Upper lobe of right lung (tissue), 1 donor: ENCODE measurements around the gene CTNND1. TPM values are rescaled to one million over a fixed set of nuclear protein-coding genes. Genes with fewer than 3 reads are reported as not detected.
"Not testable (repeated sequence)": the region's sequence is repeated elsewhere in the genome, so short reads cannot be mapped to it uniquely, and the experiment has no call there.

ENCODE experiments used
- ATAC-seq: fragments of 200-7000 bp; cut with Tn5 transposase; one replicate; pipeline ENCODE4 v1.9.1; 2020; ENCODE audit warnings: mild to moderate bottlenecking, moderate library complexity
- DNase-seq: peaks from one replicate; pipeline ENCODE4 v3.0.0-alpha.2; 2020
- H3K27ac ChIP-seq: fragments of 200-600 bp; one replicate; pipeline ENCODE4 v1.8.0; 2022
- H3K27me3 ChIP-seq: fragments of 200-600 bp; one replicate; pipeline ENCODE4 v1.8.0; 2022; ENCODE audit warnings: mild to moderate bottlenecking
- H3K36me3 ChIP-seq: fragments of 200-600 bp; one replicate; pipeline ENCODE4 v1.8.0; 2022
- H3K4me1 ChIP-seq: fragments of 200-600 bp; one replicate; pipeline ENCODE4 v1.8.0; 2022
- H3K4me3 ChIP-seq: fragments of 200-600 bp; one replicate; pipeline ENCODE4 v1.8.0; 2022; ENCODE audit warnings: mild to moderate bottlenecking
- H3K9me3 ChIP-seq: fragments of 200-600 bp; one replicate; pipeline ENCODE4 v1.8.0; 2022
- CTCF ChIP-seq: fragments of 200-600 bp; IDR thresholded peaks from one replicate; pipeline ENCODE4 v1.8.0; 2022; ENCODE audit warnings: antibody characterized with exemption
- intact Hi-C: fragments of 100-400 bp; cut with DNase I; formaldehyde crosslinking; loops from one replicate; pipeline ENCODE4 v1.11.0; 2022
- long read RNA-seq: library from polyadenylated mRNA; unstranded; transcript quantifications from one replicate; pipeline ENCODE4 v2.0.0, GENCODE V29; 2021
- total RNA-seq: library from RNA; stranded (reverse); fragmentation: NEBNext Ultra II Directional; extraction: Animal tissue kit (Norgen Biotek cat#: 25700); gene quantifications from one replicate; pipeline ENCODE4 v1.2.1, GENCODE V29; 2021
- donor health status: DM: no; HTN: yes; CAD: no; lungs with severe emphysema.

CTNND1 gene, protein sequence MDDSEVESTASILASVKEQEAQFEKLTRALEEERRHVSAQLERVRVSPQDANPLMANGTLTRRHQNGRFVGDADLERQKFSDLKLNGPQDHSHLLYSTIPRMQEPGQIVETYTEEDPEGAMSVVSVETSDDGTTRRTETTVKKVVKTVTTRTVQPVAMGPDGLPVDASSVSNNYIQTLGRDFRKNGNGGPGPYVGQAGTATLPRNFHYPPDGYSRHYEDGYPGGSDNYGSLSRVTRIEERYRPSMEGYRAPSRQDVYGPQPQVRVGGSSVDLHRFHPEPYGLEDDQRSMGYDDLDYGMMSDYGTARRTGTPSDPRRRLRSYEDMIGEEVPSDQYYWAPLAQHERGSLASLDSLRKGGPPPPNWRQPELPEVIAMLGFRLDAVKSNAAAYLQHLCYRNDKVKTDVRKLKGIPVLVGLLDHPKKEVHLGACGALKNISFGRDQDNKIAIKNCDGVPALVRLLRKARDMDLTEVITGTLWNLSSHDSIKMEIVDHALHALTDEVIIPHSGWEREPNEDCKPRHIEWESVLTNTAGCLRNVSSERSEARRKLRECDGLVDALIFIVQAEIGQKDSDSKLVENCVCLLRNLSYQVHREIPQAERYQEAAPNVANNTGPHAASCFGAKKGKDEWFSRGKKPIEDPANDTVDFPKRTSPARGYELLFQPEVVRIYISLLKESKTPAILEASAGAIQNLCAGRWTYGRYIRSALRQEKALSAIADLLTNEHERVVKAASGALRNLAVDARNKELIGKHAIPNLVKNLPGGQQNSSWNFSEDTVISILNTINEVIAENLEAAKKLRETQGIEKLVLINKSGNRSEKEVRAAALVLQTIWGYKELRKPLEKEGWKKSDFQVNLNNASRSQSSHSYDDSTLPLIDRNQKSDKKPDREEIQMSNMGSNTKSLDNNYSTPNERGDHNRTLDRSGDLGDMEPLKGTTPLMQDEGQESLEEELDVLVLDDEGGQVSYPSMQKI
- 245 TPM for total RNA-seq
- long read RNA-seq, full-length matches to known transcripts: 77 of 159 reads
- long read RNA-seq, partial matches to known transcripts: 35 of 159 reads
- long read RNA-seq, other reads (novel, unspliced or antisense): 47 of 159 reads

DNA sequence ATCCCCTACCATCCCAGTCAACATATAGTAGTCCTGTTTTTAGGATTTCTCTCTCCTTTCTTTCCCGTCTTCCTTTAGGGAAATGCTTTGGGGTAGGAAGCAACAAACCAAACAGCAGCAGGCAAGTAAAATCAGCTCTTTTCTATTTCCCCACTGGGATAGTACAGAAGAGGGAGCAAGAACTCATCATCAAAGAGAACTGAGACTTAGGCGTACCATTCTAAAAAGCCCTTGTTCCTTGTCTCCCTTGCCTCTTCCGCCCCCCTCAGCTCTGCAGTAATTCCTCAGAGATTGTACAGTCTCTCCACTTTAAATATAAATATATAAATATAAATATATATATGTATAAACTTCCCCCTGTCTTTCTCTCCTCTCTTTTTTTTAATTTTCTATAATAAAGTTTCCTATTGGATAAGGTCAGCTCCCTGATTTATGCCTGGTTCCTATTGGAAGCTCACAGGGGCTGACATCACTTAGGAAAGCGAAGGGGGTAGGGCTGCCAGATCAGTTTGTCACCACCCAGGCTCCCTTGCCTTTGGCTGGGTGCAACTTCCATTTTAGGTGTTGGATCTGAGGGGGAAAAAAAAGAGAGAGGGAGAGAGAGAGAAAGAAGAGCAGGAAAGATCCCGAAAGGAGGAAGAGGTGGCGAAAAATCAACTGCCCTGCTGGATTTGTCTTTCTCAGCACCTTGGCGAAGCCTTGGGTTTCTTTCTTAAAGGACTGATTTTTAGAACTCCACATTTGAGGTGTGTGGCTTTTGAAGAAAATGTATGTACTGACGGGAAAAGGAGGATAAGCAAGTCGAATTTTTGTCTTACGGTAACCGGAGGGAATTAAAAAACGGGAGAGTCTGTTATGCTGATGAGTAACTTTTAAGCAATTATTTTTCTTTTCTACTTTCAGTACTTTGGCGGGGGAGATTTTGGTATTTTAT is at the start of gene CTNND1:
CTNND1 (plus strand) TSS at position 502 of the 934 bp plus-strand sequence. CDS start 29,677 bp downstream, outside the sequence.
- peak; percentile 100 for ATAC-seq
- DNase-seq: peak; percentile 82
- Histone ChIP-seq H3K27me3 (no peaks in the 10 kb centered on the region), H3K27ac (peak within 1 kb of the TSS; percentile 85), H3K4me3 (peak within 1 kb of the TSS; percentile 57), H3K36me3 (no peaks in the 10 kb centered on the region), H3K4me1 (peaks cover 24% of the 10 kb centered on the region), H3K9me3 (no peaks in the 10 kb centered on the region)
- intact Hi-C loops: loop anchor here (5.0 kb wide), 1 partner anchor 36 kb away; no protein-coding TSS in a partner anchor
- TF ChIP-seq CTCF: no peak

DNA sequence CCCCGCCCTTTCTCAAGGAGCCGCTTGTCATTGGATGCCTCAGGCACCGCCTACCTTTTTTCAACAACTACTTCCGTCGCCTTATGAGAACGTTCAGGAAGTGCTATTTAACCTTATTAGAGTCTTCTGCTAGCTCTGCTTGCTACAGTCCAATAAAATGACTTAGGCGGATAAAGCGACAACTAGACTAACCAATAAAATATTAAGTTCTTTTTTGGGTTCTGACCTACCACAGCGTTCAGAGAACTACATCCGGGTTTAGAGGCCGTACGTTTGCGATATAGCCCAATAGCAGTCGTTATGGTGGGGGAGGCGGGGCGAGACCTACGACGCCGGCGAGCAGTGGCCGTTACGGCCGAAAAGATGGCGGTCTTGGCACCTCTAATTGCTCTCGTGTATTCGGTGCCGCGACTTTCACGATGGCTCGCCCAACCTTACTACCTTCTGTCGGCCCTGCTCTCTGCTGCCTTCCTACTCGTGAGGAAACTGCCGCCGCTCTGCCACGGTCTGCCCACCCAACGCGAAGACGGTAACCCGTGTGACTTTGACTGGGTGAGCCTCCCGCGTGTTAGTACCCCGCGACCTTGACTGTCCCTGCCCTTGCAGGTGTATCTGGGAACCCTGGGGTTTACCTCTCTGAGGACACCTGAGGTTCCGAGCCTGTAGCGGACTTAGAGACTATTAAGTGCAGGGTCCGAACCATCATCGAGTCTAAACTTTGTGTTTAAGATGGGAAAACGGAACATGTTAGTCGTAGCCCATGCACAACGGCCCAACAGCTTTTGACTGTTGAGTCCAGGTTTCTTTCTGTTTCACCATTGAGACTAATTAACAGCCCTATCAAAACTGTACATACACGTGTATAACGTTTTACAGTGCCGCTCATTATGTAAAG is 49.1 kb upstream of the CTNND1 start, which contains the start of gene TMX2:
TMX2 (plus strand) TSS at position 338 of the 895 bp plus-strand sequence; CDS start at position 364, 26 bp downstream.
- peak within 1 kb of the TSS; percentile 90 for H3K27ac ChIP-seq
- no peak for TF ChIP-seq CTCF
- intact Hi-C loops: no loop called here
- no peaks in the 10 kb centered on the region for H3K9me3 ChIP-seq
- no peaks in the 10 kb centered on the region for H3K36me3 ChIP-seq
- ATAC-seq (peak; percentile 95), DNase-seq (peak; percentile 95)
- H3K4me3 ChIP-seq: peak within 1 kb of the TSS; percentile 82
- H3K4me1 ChIP-seq: peaks cover 31% of the 10 kb centered on the region
- H3K27me3 ChIP-seq: no peaks in the 10 kb centered on the region

GRCh38 chr11:57713835-57714234 is 47.8 kb upstream of the CTNND1 start:
- H3K4me1 ChIP-seq: peaks cover 31% of the 10 kb centered on the region
- no peaks in the 10 kb centered on the region for H3K9me3 ChIP-seq
- no peak overlapping the region for H3K27ac ChIP-seq
- H3K36me3 ChIP-seq: no peaks in the 10 kb centered on the region
- ATAC-seq: no peak
- intact Hi-C loops: no loop called here
- peak overlapping the region; percentile 82 for H3K4me3 ChIP-seq
- H3K27me3 ChIP-seq: no peaks in the 10 kb centered on the region
- DNase-seq: no peak
- TF ChIP-seq CTCF: no peak

GRCh38 chr11:57716726-57717125 is 44.9 kb upstream of the CTNND1 start:
- H3K27ac ChIP-seq, H3K4me3 ChIP-seq, H3K9me3 ChIP-seq, H3K36me3 ChIP-seq, DNase-seq, H3K27me3 ChIP-seq, ATAC-seq, intact Hi-C loops: not testable (repeated sequence)
- H3K4me1 ChIP-seq: peaks cover 17% of the 10 kb centered on the region

DNA sequence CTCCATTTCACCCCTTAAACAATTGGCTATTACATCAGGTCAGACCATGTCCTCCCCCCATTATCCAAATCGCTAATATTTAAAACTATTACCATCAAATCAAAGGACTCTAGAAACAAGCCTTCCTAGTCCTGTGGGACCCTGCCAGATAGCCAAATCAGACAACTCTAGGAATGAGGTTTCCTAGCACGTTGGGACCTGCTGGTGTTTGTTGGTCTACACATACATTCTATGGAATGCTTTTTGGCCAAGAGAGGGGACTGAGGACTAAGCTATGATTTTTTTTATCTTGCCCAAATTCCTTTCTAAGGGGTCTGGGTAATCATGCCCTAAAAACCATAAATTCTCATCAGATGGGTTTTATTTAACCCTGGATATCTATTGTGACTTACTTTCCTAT is 34.4 kb upstream of the CTNND1 start:
- Histone ChIP-seq H3K27me3 (no peaks in the 10 kb centered on the region), H3K36me3 (no peaks in the 10 kb centered on the region), H3K4me3 (no peak overlapping the region), H3K4me1 (no peaks in the 10 kb centered on the region), H3K27ac (no peak overlapping the region), H3K9me3 (no peaks in the 10 kb centered on the region)
- no peak for TF ChIP-seq CTCF
- ATAC-seq (no peak), DNase-seq (no peak)
- intact Hi-C loops: no loop called here
